Measurements from ENCODE around the gene RANBP3. TPM values are rescaled to one million over a fixed set of nuclear protein-coding genes. Genes with fewer than 3 reads are reported as not detected.

The RANBP3 gene
- total RNA-seq, 3 donors from 2014 or later (not counting 1 experiment from before 2014, with no cell fraction given), result 73.9 to 95.2 (median 89.7) TPM

DNA sequence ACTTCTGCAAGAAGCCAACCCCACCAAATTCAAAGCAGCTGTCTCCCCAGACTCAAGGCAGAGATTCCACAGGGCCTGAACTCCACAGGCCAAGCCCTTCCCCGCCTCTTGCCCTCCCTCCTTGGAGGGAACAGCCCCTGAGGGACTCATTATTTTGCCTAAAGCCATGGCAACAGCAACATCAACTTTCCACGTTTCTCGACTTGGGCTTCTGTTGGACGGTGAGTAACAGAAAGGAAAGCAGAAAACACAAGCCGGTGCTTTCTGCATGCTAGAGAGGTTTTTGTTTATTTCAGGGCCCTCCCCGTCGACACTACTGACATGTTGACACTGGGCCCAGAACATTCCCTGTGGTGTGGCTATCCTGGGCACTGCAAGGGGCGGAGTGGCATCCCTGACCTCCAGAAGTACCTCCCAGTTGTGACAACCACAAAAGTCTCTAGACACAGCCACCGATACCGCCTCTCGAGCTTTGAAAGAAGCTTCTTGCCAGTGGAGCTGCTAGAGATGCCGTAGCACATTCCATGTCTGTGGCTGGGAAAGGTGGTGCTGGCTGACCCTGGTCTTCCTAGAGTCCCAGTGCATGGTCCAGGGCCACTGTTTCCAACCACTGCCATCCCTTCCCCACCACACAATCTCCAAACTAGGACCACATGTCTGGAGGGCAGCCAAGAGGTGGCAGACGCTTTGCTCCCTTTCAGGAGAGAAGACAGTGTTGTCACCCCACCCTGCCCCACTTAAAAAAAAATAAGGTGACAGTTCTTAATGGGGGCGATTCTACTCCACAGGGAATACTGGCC is 51.1 kb downstream of the RANBP3 start:
- ATAC-seq, result no peak
- H3K27ac ChIP-seq (ENCODE audit: low read length), result no peak overlapping the region
- Mint-ChIP-seq H3K4me3 (no peak overlapping the region), H3K27ac (no peak overlapping the region), H3K4me1 (no peaks in the 10 kb centered on the region), H3K36me3 (peaks cover 13% of the 10 kb centered on the region), H3K27me3 (ENCODE audit: low read depth in 2 of 2) (no peaks in the 10 kb centered on the region), H3K9me3 (no peaks in the 10 kb centered on the region)
- no peak overlapping the region for H3K4me3 ChIP-seq (ENCODE audit: low read length)
- H3K9me3 ChIP-seq (ENCODE audit: control insufficient read depth, insufficient read depth, low read length), result no peaks in the 10 kb centered on the region
- 96% methylated on average over 14 of the region's 14 CpGs for WGBS (ENCODE audit: insufficient coverage)
- H3K27me3 ChIP-seq (ENCODE audit: control insufficient read depth, insufficient read depth, low read length), result no peaks in the 10 kb centered on the region
- no peak for DNase-seq
- H3K36me3 ChIP-seq (ENCODE audit: control insufficient read depth, insufficient read depth, low read length), result peaks cover 88% of the 10 kb centered on the region
- intact Hi-C loops (cut with micrococcal nuclease), result no loop called here
- H3K4me1 ChIP-seq (ENCODE audit: control insufficient read depth, insufficient read depth, low read length), result no peaks in the 10 kb centered on the region
- TF ChIP-seq, protein P1, sequence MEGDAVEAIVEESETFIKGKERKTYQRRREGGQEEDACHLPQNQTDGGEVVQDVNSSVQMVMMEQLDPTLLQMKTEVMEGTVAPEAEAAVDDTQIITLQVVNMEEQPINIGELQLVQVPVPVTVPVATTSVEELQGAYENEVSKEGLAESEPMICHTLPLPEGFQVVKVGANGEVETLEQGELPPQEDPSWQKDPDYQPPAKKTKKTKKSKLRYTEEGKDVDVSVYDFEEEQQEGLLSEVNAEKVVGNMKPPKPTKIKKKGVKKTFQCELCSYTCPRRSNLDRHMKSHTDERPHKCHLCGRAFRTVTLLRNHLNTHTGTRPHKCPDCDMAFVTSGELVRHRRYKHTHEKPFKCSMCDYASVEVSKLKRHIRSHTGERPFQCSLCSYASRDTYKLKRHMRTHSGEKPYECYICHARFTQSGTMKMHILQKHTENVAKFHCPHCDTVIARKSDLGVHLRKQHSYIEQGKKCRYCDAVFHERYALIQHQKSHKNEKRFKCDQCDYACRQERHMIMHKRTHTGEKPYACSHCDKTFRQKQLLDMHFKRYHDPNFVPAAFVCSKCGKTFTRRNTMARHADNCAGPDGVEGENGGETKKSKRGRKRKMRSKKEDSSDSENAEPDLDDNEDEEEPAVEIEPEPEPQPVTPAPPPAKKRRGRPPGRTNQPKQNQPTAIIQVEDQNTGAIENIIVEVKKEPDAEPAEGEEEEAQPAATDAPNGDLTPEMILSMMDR (IDR thresholded peaks at IDR 0.05), result no peak

DNA sequence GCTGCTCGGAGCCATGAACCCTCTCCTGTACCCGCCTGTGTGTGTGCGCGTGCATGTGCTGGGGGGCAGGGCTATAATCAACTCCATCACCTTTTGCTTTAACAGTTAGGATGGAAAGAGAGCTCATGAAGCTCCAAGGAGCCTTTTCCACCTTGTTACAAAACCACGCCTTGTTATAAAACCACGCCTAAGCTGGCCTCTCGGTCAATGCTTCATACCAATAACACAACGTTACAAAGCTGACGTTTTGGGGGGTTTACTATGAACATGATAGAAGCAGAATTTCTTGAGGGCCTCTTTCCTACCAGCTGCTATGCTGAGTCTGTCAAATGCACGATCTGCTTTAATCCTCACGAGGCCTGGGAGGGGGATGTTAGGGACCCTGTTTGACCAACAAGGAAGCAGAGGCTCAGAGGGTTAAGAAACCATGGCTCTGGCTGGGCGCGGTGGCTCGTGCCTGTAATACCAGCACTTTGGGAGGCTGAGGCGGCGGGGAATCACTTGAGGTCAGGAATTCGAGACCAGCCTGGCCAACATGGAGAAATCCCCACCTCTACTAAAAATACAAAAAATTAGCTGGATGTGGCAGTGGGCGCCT is 52.0 kb downstream of the RANBP3 start:
- Histone ChIP-seq H3K27me3 (ENCODE audit: control insufficient read depth, insufficient read depth, low read length) (no peaks in the 10 kb centered on the region), H3K27ac (ENCODE audit: low read length) (no peak overlapping the region), H3K36me3 (ENCODE audit: control insufficient read depth, insufficient read depth, low read length) (peaks cover 86% of the 10 kb centered on the region), H3K4me1 (ENCODE audit: control insufficient read depth, insufficient read depth, low read length) (no peaks in the 10 kb centered on the region), H3K9me3 (ENCODE audit: control insufficient read depth, insufficient read depth, low read length) (no peaks in the 10 kb centered on the region), H3K4me3 (ENCODE audit: low read length) (no peak overlapping the region)
- 97% methylated on average over 18 of the region's 18 CpGs for WGBS (ENCODE audit: insufficient coverage)
- DNase-seq, result no peak
- intact Hi-C loops (cut with micrococcal nuclease), result no loop called here
- no peak overlapping the region for H3K4me3 Mint-ChIP-seq
- no peaks in the 10 kb centered on the region for H3K9me3 Mint-ChIP-seq
- H3K27me3 Mint-ChIP-seq (ENCODE audit: low read depth in 2 of 2), result no peaks in the 10 kb centered on the region
- TF ChIP-seq, protein P1 (IDR thresholded peaks at IDR 0.05), result no peak
- H3K36me3 Mint-ChIP-seq, result peaks cover 13% of the 10 kb centered on the region
- H3K4me1 Mint-ChIP-seq, result no peaks in the 10 kb centered on the region
- no peak for ATAC-seq
- no peak overlapping the region for H3K27ac Mint-ChIP-seq

DNA sequence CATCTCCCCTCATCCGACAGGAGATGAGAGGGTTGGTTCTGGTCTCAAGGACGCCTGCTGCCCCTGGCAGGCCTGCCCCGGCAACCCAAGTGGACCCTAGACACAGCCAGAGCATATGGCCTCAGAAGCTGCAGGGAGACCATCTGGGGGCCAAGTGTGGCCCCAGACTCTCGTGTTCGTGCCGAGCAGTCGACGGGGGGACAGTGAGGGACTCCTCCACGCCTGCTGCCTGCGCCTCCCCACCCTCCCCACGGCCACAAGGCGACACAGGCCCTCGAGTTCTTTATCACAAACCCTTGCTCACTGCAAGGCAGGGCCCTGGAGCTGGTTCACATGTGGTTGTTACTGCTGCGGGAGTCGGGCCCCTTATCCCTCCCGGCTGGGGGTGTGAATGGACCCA is 54.6 kb downstream of the RANBP3 start:
- H3K27me3 ChIP-seq (ENCODE audit: control insufficient read depth, insufficient read depth, low read length), result no peaks in the 10 kb centered on the region
- H3K27ac ChIP-seq (ENCODE audit: low read length), result no peak overlapping the region
- H3K9me3 Mint-ChIP-seq, result no peaks in the 10 kb centered on the region
- DNase-seq (no peak), ATAC-seq (no peak)
- H3K27ac Mint-ChIP-seq, result peak overlapping the region in 1 of 2 donors; percentile 44
- H3K4me1 ChIP-seq (ENCODE audit: control insufficient read depth, insufficient read depth, low read length), result no peaks in the 10 kb centered on the region
- no peak overlapping the region for H3K4me3 Mint-ChIP-seq
- TF ChIP-seq, protein P1 (IDR thresholded peaks at IDR 0.05), result no peak
- peaks cover 7% of the 10 kb centered on the region for H3K36me3 Mint-ChIP-seq
- no peaks in the 10 kb centered on the region for H3K4me1 Mint-ChIP-seq
- WGBS (ENCODE audit: insufficient coverage), result 95% methylated on average over 16 of the region's 16 CpGs
- peaks cover 80% of the 10 kb centered on the region for H3K36me3 ChIP-seq (ENCODE audit: control insufficient read depth, insufficient read depth, low read length)
- intact Hi-C loops (cut with micrococcal nuclease), result no loop called here
- H3K9me3 ChIP-seq (ENCODE audit: control insufficient read depth, insufficient read depth, low read length), result no peaks in the 10 kb centered on the region
- H3K4me3 ChIP-seq (ENCODE audit: low read length), result no peak overlapping the region
- H3K27me3 Mint-ChIP-seq (ENCODE audit: low read depth in 2 of 2), result no peaks in the 10 kb centered on the region

All from natural killer cell (primary cell).